Keratinocyte (primary cell): ENCODE data around the gene TCHP. TPM values are rescaled to one million over a fixed set of nuclear protein-coding genes. Genes with fewer than 3 reads are reported as not detected.

Experiments used
- DNase-seq: peaks from one replicate; pipeline ENCODE4 v3.0.0-alpha.2; 2011; ENCODE audit warnings: low read depth, missing footprints, low spot score
- FAIRE-seq: peaks from 2 replicates; lab custom pipeline; 2011; peaks lifted over from hg19 to GRCh38; lab: Jason Lieb, UNC
- H2AFZ ChIP-seq: 2 replicates; pipeline ENCODE4 v1.6.0; 2012; ENCODE audit warnings: low read length, control low read depth, inconsistent platforms; ENCODE audit not compliant: control insufficient read depth
- H3K27ac ChIP-seq: 2 replicates; pipeline ENCODE4 v1.5.1; 2011; ENCODE audit warnings: low read length; ENCODE audit not compliant: control insufficient read depth, insufficient read depth
- H3K27me3 ChIP-seq: 3 replicates; pipeline ENCODE4 v1.6.0; 2011; ENCODE audit warnings: low read length; ENCODE audit not compliant: control insufficient read depth, insufficient read depth; ENCODE audit errors: extremely low read depth
- H3K36me3 ChIP-seq, 2 experiments: 2 replicates in 1 of 2; 3 replicates in 1 of 2; pipeline ENCODE4 v1.5.1; 2011; ENCODE audit warnings: low read length in 2 of 2, mild to moderate bottlenecking in 1 of 2; ENCODE audit not compliant: control insufficient read depth in 2 of 2, insufficient read depth in 2 of 2; ENCODE audit errors: extremely low read depth in 1 of 2
- H3K4me1 ChIP-seq: 3 replicates; pipeline ENCODE4 v1.5.1; 2011; ENCODE audit warnings: low read length; ENCODE audit not compliant: control insufficient read depth, insufficient read depth; ENCODE audit errors: extremely low read depth
- H3K4me2 ChIP-seq: 3 replicates; pipeline ENCODE4 v1.6.0; 2011; ENCODE audit warnings: low read depth, low read length; ENCODE audit not compliant: control insufficient read depth, insufficient read depth; ENCODE audit errors: extremely low read depth
- H3K4me3 ChIP-seq, 3 experiments: fragments of 200-600 bp in 1 of 3; sonication (generic) in 1 of 3; 2 replicates in 2 of 3; 3 replicates in 1 of 3; pipeline ENCODE4 v1.5.1; 2011 to 2016; ENCODE audit warnings: low read length in 3 of 3, mild to moderate bottlenecking in 3 of 3, control low read depth in 2 of 3, inconsistent platforms in 1 of 3, low read depth in 1 of 3, mixed read lengths in 1 of 3, mixed run types in 1 of 3, moderate library complexity in 1 of 3; ENCODE audit not compliant: control insufficient read depth in 2 of 3, insufficient read depth in 2 of 3; ENCODE audit errors: extremely low read depth in 1 of 3
- H3K79me2 ChIP-seq: 2 replicates; pipeline ENCODE4 v1.6.0; 2012; ENCODE audit warnings: low read length; ENCODE audit not compliant: control insufficient read depth, insufficient read depth
- H3K9ac ChIP-seq: 3 replicates; pipeline ENCODE4 v1.6.0; 2011; ENCODE audit warnings: low read length; ENCODE audit not compliant: control insufficient read depth, insufficient read depth; ENCODE audit errors: extremely low read depth
- H3K9me1 ChIP-seq: 3 replicates; pipeline ENCODE4 v1.6.0; 2011; ENCODE audit warnings: low read length; ENCODE audit not compliant: control insufficient read depth, insufficient read depth; ENCODE audit errors: extremely low read depth
- H3K9me3 ChIP-seq: 2 replicates; pipeline ENCODE4 v1.5.1; 2012; ENCODE audit warnings: low read depth, low read length; ENCODE audit not compliant: control insufficient read depth
- H4K20me1 ChIP-seq: 3 replicates; pipeline ENCODE4 v1.6.0; 2011; ENCODE audit warnings: low read length; ENCODE audit not compliant: control insufficient read depth, insufficient read depth; ENCODE audit errors: extremely low read depth
- CTCF ChIP-seq, 3 experiments: IDR thresholded peaks in 1 of 3; conservative IDR thresholded peaks in 1 of 3; optimal IDR thresholded peaks in 1 of 3; 2 replicates in 2 of 3; 3 replicates in 1 of 3; pipeline versions ENCODE3 to v1.5.1; 2011; ENCODE audit warnings: low read length in 3 of 3, mild to moderate bottlenecking in 3 of 3, moderate library complexity in 2 of 3, control low read depth in 1 of 3, inconsistent platforms in 1 of 3; ENCODE audit not compliant: insufficient read depth in 2 of 3; ENCODE audit errors: extremely low read depth in 1 of 3
- EZH2 ChIP-seq: IDR thresholded peaks from one replicate; pipeline ENCODE4 v1.6.1; 2012; ENCODE audit warnings: inconsistent platforms, mild to moderate bottlenecking, low read length, moderate library complexity
- dilution Hi-C: fragments of 300-500 bp; cut with MboI; formaldehyde crosslinking; loops from one replicate; pipeline ENCODE4 v1.7.0; 2020; ENCODE audit warnings: low sequenced_read_pairs; ENCODE audit not compliant: extremely low pct_ligation_motif_present
- polyA plus RNA-seq, 5 experiments: library from polyadenylated mRNA; depleted of rRNA in 3 of 5; stranded (reverse) in 3 of 5; stranded (forward) in 1 of 5; unstranded in 1 of 5; fragments of >200 nt; gene quantifications; 1 replicate in 1 of 5; 2 replicates in 3 of 5; 3 replicates in 1 of 5; pipeline versions ENCODE4 v1.2.1 to v1.2.3, GENCODE V29; 2011 to 2012; ENCODE audit warnings: missing spikeins in 2 of 5, low read depth in 1 of 5, low replicate concordance in 1 of 5

The TCHP gene
- polyA plus RNA-seq, 1 donor (not counting 4 experiments of a cell fraction or from before 2014, with no cell fraction given), result 9.6 TPM

- DNase-seq (no peak), FAIRE-seq (no peak)
- no peak overlapping the region for H3K4me2 ChIP-seq
- no peak overlapping the region for H3K4me3 ChIP-seq
- no peak for TF ChIP-seq EZH2
- TF ChIP-seq CTCF (optimal IDR thresholded peaks at IDR 0.05 in 1 of 3, IDR thresholded peaks at IDR 0.05 in 1 of 3, conservative IDR thresholded peaks at IDR 0.05 in 1 of 3; ENCODE audit: extremely low read depth in 1 of 3, insufficient read depth in 2 of 3, low read length in 3 of 3), result no peak
- H2AFZ ChIP-seq, result no peak overlapping the region
- H3K9me1 ChIP-seq, result no peaks in the 10 kb centered on the region
- no peak overlapping the region for H3K9ac ChIP-seq
- H3K4me1 ChIP-seq, result no peaks in the 10 kb centered on the region
- dilution Hi-C loops, result no loop called here
- no peaks in the 10 kb centered on the region for H3K9me3 ChIP-seq
- no peak overlapping the region for H3K27ac ChIP-seq
- no peaks in the 10 kb centered on the region for H4K20me1 ChIP-seq
- H3K27me3 ChIP-seq, result no peaks in the 10 kb centered on the region
- no peaks in the 10 kb centered on the region for H3K79me2 ChIP-seq
- H3K36me3 ChIP-seq, result peaks cover 17 to 25% of the 10 kb centered on the region in 2 experiments
These were observed 44.7 kb upstream of the TCHP start for GRCh38 chr12:109855377-109855776.

GRCh38 chr12:109857715-109858114 is 42.4 kb upstream of the TCHP start:
- Histone ChIP-seq H2AFZ (no peak overlapping the region), H3K9me3 (no peaks in the 10 kb centered on the region), H3K9ac (no peak overlapping the region), H3K4me3 (no peak overlapping the region), H3K4me1 (no peaks in the 10 kb centered on the region), H3K79me2 (no peaks in the 10 kb centered on the region), H3K4me2 (no peak overlapping the region), H3K36me3 (peaks cover 17 to 25% of the 10 kb centered on the region in 2 experiments), H3K9me1 (no peaks in the 10 kb centered on the region), H3K27ac (no peak overlapping the region), H4K20me1 (no peaks in the 10 kb centered on the region), H3K27me3 (no peaks in the 10 kb centered on the region)
- TF ChIP-seq CTCF (optimal IDR thresholded peaks at IDR 0.05 in 1 of 3, IDR thresholded peaks at IDR 0.05 in 1 of 3, conservative IDR thresholded peaks at IDR 0.05 in 1 of 3; ENCODE audit: extremely low read depth in 1 of 3, insufficient read depth in 2 of 3, low read length in 3 of 3) (no peak), EZH2 (no peak)
- dilution Hi-C loops, result no loop called here
- FAIRE-seq (no peak), DNase-seq (no peak)
